Esophagus mucosa (tissue), 1 donor: ENCODE measurements around the gene SLC25A51. TPM values are rescaled to one million over a fixed set of nuclear protein-coding genes. Genes with fewer than 3 reads are reported as not detected.

ENCODE experiments used
- ATAC-seq: fragments of 200-7000 bp; cut with Tn5 transposase; one replicate; pipeline ENCODE4 v1.9.1; 2020
- total RNA-seq: library from RNA; stranded (reverse); gene quantifications from one replicate; pipeline ENCODE4 v1.2.4, GENCODE V29; 2023
- donor health status: DM: yes; HTN: yes; CAD: no.

SLC25A51 gene
- total RNA-seq, 1 donor from 2014 or later, result 20.8 TPM

GRCh38 chr9:37936965-37937364 is 33.0 kb upstream of the SLC25A51 start:
- peak; percentile 56 for ATAC-seq

GRCh38 chr9:37936376-37936775 is 32.4 kb upstream of the SLC25A51 start:
- no peak for ATAC-seq

- no peak for ATAC-seq
Observed at GRCh38 chr9:37935096-37935495, 31.2 kb upstream of the SLC25A51 start.

- ATAC-seq, result no peak
Observed at GRCh38 chr9:37931592-37931991, 27.7 kb upstream of the SLC25A51 start.

- ATAC-seq, result peak; percentile 47
Observed at GRCh38 chr9:37929441-37929895, 25.5 kb upstream of the SLC25A51 start.

- no peak for ATAC-seq
Observed at GRCh38 chr9:37928552-37929430, 24.9 kb upstream of the SLC25A51 start.

GRCh38 chr9:37927601-37928551 is 23.9 kb upstream of the SLC25A51 start:
- no peak for ATAC-seq

- ATAC-seq, result no peak
Observed at GRCh38 chr9:37927132-37927531, 23.2 kb upstream of the SLC25A51 start.

GRCh38 chr9:37926737-37927118 is 22.8 kb upstream of the SLC25A51 start:
- ATAC-seq, result no peak

GRCh38 chr9:37925786-37926736 is 22.1 kb upstream of the SLC25A51 start:
- no peak for ATAC-seq

- ATAC-seq, result no peak
Observed at GRCh38 chr9:37925006-37925405, 21.1 kb upstream of the SLC25A51 start.

GRCh38 chr9:37924538-37924937 is 20.6 kb upstream of the SLC25A51 start:
- no peak for ATAC-seq

- peak; percentile 26 for ATAC-seq
Observed at GRCh38 chr9:37923796-37924427, 20.0 kb upstream of the SLC25A51 start.

- ATAC-seq, result no peak
Observed at GRCh38 chr9:37923118-37923795, 19.3 kb upstream of the SLC25A51 start.

GRCh38 chr9:37922363-37923117 is 18.6 kb upstream of the SLC25A51 start:
- ATAC-seq, result peak; percentile 9

GRCh38 chr9:37921546-37922300 is 17.8 kb upstream of the SLC25A51 start:
- ATAC-seq, result peak; percentile 56

GRCh38 chr9:37921168-37921510 is 17.2 kb upstream of the SLC25A51 start:
- no peak for ATAC-seq

- no peak for ATAC-seq
Observed at GRCh38 chr9:37920471-37921167, 16.7 kb upstream of the SLC25A51 start.

GRCh38 chr9:37919956-37920335 is 16.0 kb upstream of the SLC25A51 start:
- ATAC-seq, result no peak
